AG04449 (cell line): ENCODE results near the gene RHOD.

ENCODE experiments used
- CTCF ChIA-PET: fragments of 350-600 bp; formaldehyde crosslinking; extraction: SDS; loops from one replicate; lab custom pipeline; 2021; ENCODE audit warnings: antibody characterized with exemption; lab: Yijun Ruan, JAX
- POLR2A ChIA-PET: fragments of 400-600, 350-600 bp; formaldehyde crosslinking; extraction: SDS; loops from one replicate; lab custom pipeline; 2020; ENCODE audit warnings: antibody characterized with exemption, inconsistent platforms; lab: Yijun Ruan, JAX
- DNase-seq: peaks from one replicate; pipeline ENCODE4 v3.0.0-alpha.2; 2010; ENCODE audit warnings: low read depth, low spot score
- H3K4me3 ChIP-seq: 2 replicates; pipeline ENCODE4 v1.5.1; 2011; ENCODE audit warnings: low read depth, mild to moderate bottlenecking, control low read depth, low read length
- CTCF ChIP-seq: IDR thresholded peaks from one replicate; pipeline ENCODE4 v1.5.1; 2011; ENCODE audit warnings: mild to moderate bottlenecking, moderate library complexity, low read length, control low read depth, inconsistent platforms; ENCODE audit not compliant: insufficient read depth; ENCODE audit errors: missing control alignments

Gene RHOD

DNA sequence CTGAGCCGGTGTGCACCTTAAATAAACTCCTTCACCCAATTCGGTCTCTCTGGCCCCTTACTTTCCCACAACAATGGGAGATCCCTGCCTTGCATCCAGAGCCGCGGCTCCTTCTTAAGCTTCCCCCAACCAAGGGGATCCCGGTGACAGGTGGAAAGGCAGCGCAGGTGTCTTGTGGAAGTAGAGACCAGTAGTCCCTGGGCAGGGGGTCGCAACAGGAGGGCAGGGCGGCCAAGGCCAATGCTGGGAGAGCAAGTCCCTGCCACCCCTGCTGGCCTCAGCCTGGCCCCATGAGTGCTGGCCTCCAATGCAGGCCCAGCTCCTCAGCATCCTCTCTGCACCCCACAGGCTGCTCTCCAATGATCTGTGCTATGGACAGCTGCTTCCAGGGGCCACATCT, 41.6 kb upstream of the RHOD start:
- no peak for TF ChIP-seq CTCF
- DNase-seq = no peak
- POLR2A ChIA-PET = no interaction called here
- no peak overlapping the region for H3K4me3 ChIP-seq
- CTCF ChIA-PET = interaction anchor here (0.8 kb wide), 1 partner anchor 10 kb away, joined by 3 read pairs; no protein-coding TSS in a partner anchor

- POLR2A ChIA-PET = no interaction called here
- CTCF ChIA-PET = interaction anchor here (0.8 to 1.1 kb wide), 2 partner anchors 42 to 182 kb away, joined by 3 read pairs; partner anchors contain the start of gene C11orf86
- TF ChIP-seq CTCF = no peak
- no peak overlapping the region for H3K4me3 ChIP-seq
- no peak for DNase-seq
Measured at GRCh38 chr11:67016550-67016949, 40.1 kb upstream of the RHOD start.

GRCh38 chr11:67020949-67021348, 35.7 kb upstream of the RHOD start:
- no peak overlapping the region for H3K4me3 ChIP-seq
- POLR2A ChIA-PET = interaction anchor here (0.8 kb wide), 1 partner anchor 302 kb away, joined by 3 read pairs; no protein-coding TSS in a partner anchor
- no peak for DNase-seq
- CTCF ChIA-PET = interaction anchor here (0.9 to 3.3 kb wide), 12 partner anchors 10 to 285 kb away, joined by 3 to 20 read pairs (median 3); partner anchors contain the start of gene RHOD
- no peak for TF ChIP-seq CTCF

DNA sequence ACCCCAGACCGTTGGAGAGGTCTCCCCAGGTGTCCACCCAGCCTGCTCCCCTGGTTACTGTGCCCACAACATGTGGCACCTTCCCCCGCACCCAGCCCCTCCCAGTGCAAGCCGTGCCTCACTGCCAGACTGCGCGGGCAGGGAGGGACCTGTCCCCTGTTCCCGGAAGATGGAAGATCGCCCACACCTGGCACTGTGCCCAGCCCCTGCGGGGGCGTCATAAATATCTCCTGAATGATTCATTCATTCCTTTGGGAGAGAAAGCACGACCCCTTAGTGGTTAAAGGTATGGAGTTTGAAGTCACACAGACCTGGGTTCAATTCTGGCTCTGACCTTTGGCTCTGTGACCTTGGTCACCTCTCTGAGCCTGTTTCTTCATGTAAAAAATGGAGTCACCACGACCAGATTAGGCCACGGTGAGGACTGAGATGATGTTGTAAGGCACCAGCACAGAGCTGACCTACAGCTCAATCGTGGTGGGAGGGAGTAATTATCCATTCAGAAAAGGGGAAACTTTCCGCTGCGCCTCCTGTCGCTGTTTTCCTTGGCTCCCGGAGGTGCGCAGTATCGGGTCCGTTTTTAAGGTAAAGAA, 34.2 kb upstream of the RHOD start:
- ChIA-PET POLR2A (no interaction called here), CTCF (interaction anchor here (0.7 to 3.3 kb wide), 13 partner anchors 9 to 286 kb away, joined by 3 to 20 read pairs (median 4); partner anchors contain the start of gene RHOD)
- DNase-seq = no peak
- no peak for TF ChIP-seq CTCF
- H3K4me3 ChIP-seq = peak overlapping the region; percentile 53

- ChIA-PET CTCF (interaction anchor here (1.5 to 3.3 kb wide), 5 partner anchors 10 to 168 kb away, joined by 3 to 20 read pairs (median 5); no protein-coding TSS in a partner anchor), POLR2A (interaction anchor here (0.7 to 1.3 kb wide), 2 partner anchors 10 to 46 kb away, joined by 3 to 4 read pairs; no protein-coding TSS in a partner anchor)
- H3K4me3 ChIP-seq = peak within 1 kb of the TSS; percentile 53
- no peak for TF ChIP-seq CTCF
- DNase-seq = no peak
Measured at GRCh38 chr11:67022961-67023956, 33.4 kb upstream of the RHOD start, which contains the start of gene SYT12. TSS of gene SYT12 (plus strand) at chr11:67023134. CDS start at chr11:67030145, 7,011 bp downstream.
